Measurements from ENCODE around the gene LDLRAP1. TPM values are rescaled to one million over a fixed set of nuclear protein-coding genes. Genes with fewer than 3 reads are reported as not detected.

Gene LDLRAP1
- total and polyA plus RNA-seq, 7 donors, result 5.6 to 12.9 (median 10.5) TPM

GRCh38 chr1:25538191-25538767 lies 5.1 kb upstream of the LDLRAP1 start:
- TF ChIP-seq CTCF (IDR thresholded peaks at IDR 0.05), result no peak
- Histone ChIP-seq H3K4me3 (no peak overlapping the region), H3K27ac (no peak overlapping the region), H3K9me3 (no peaks in the 10 kb centered on the region), H3K36me3 (ENCODE audit: insufficient read depth in 1 of 2, low read depth in 1 of 2) (no peaks in the 10 kb centered on the region), H3K4me1 (peaks cover 4% of the 10 kb centered on the region), H3K27me3 (ENCODE audit: insufficient read depth in 3 of 3, low read length in 2 of 3) (no peaks in the 10 kb centered on the region)
- intact Hi-C loops (cut with DNase I), result no loop called here
- ATAC-seq (no peak), DNase-seq (no peak)
- 70 to 79% (median 75%) methylated on average over 4 of the region's 4 CpGs for WGBS, 3 donors

- WGBS, 3 donors, result 65 to 78% (median 71%) methylated on average over 13 of the region's 13 CpGs
- TF ChIP-seq CTCF (IDR thresholded peaks at IDR 0.05), result no peak
- Histone ChIP-seq H3K9me3 (no peaks in the 10 kb centered on the region), H3K27ac (no peak overlapping the region), H3K27me3 (ENCODE audit: insufficient read depth in 3 of 3, low read length in 2 of 3) (no peaks in the 10 kb centered on the region), H3K4me1 (peaks cover 15% of the 10 kb centered on the region), H3K4me3 (no peak overlapping the region), H3K36me3 (ENCODE audit: insufficient read depth in 1 of 2, low read depth in 1 of 2) (no peaks in the 10 kb centered on the region)
- intact Hi-C loops (cut with DNase I), result no loop called here
- ATAC-seq (no peak), DNase-seq (no peak)
These were observed 2.6 kb upstream of the LDLRAP1 start for GRCh38 chr1:25540750-25541342.

GRCh38 chr1:25541425-25541824 lies 2.0 kb upstream of the LDLRAP1 start:
- H3K9me3 ChIP-seq, result no peaks in the 10 kb centered on the region
- DNase-seq (no peak), ATAC-seq (no peak)
- 96 to 100% (median 100%) methylated on average over 1 of the region's 1 CpG for WGBS, 3 donors
- H3K27me3 ChIP-seq (ENCODE audit: insufficient read depth in 3 of 3, low read length in 2 of 3), result no peaks in the 10 kb centered on the region
- TF ChIP-seq CTCF (IDR thresholded peaks at IDR 0.05), result no peak
- H3K4me1 ChIP-seq, result peaks cover 16% of the 10 kb centered on the region
- intact Hi-C loops (cut with DNase I), result no loop called here
- no peak overlapping the region for H3K4me3 ChIP-seq
- H3K36me3 ChIP-seq (ENCODE audit: insufficient read depth in 1 of 2, low read depth in 1 of 2), result no peaks in the 10 kb centered on the region
- H3K27ac ChIP-seq, result no peak overlapping the region

- peaks cover 19% of the 10 kb centered on the region for H3K4me1 ChIP-seq
- intact Hi-C loops (cut with DNase I), result no loop called here
- DNase-seq, result peak in 1 of 2 donors; percentile 27
- 79 to 83% (median 82%) methylated on average over 8 of the region's 8 CpGs for WGBS, 3 donors
- no peak overlapping the region for H3K4me3 ChIP-seq
- no peaks in the 10 kb centered on the region for H3K27me3 ChIP-seq (ENCODE audit: insufficient read depth in 3 of 3, low read length in 2 of 3)
- H3K9me3 ChIP-seq, result no peaks in the 10 kb centered on the region
- no peak for TF ChIP-seq CTCF (IDR thresholded peaks at IDR 0.05)
- H3K27ac ChIP-seq, result no peak overlapping the region
- no peaks in the 10 kb centered on the region for H3K36me3 ChIP-seq (ENCODE audit: insufficient read depth in 1 of 2, low read depth in 1 of 2)
- no peak for ATAC-seq
These were observed 1.3 kb upstream of the LDLRAP1 start for GRCh38 chr1:25541889-25542658.
